NCI-H345 treated with DMSO at 0.1 percent for 48 hours (cell line): ENCODE measurements around the gene SMIM12.

Experiments used
- DNase-seq: peaks from one replicate; lab custom pipeline; 2025; ENCODE audit not compliant: unreplicated experiment; lab: John Stamatoyannopoulos, UW

Gene SMIM12

GRCh38 chr1:34859446-34860200 lies at the start of gene SMIM12:
SMIM12 (minus strand) TSS chr1:34859749; CDS start chr1:34855977, 3,772 bp downstream.
- DNase-seq = peak; percentile 82

GRCh38 chr1:34908369-34908768 lies 48.8 kb upstream of the SMIM12 start:
- DNase-seq = no peak

GRCh38 chr1:34907487-34908090 lies 48.0 kb upstream of the SMIM12 start:
- DNase-seq = no peak

GRCh38 chr1:34906756-34907155 lies 47.2 kb upstream of the SMIM12 start:
- no peak for DNase-seq

- DNase-seq = no peak
These were observed 46.7 kb upstream of the SMIM12 start for GRCh38 chr1:34906222-34906621.

GRCh38 chr1:34905098-34905459 lies 45.5 kb upstream of the SMIM12 start:
- no peak for DNase-seq

GRCh38 chr1:34904236-34905097 lies 44.9 kb upstream of the SMIM12 start:
- DNase-seq = no peak

GRCh38 chr1:34901919-34902318 lies 42.4 kb upstream of the SMIM12 start:
- no peak for DNase-seq

GRCh38 chr1:34900775-34901502 lies 41.4 kb upstream of the SMIM12 start:
- no peak for DNase-seq

GRCh38 chr1:34899906-34900305 lies 40.4 kb upstream of the SMIM12 start:
- no peak for DNase-seq

- no peak for DNase-seq
These were observed 39.9 kb upstream of the SMIM12 start for GRCh38 chr1:34899471-34899870.

- no peak for DNase-seq
These were observed 38.8 kb upstream of the SMIM12 start for GRCh38 chr1:34898330-34898761.

- DNase-seq = no peak
These were observed 37.1 kb upstream of the SMIM12 start for GRCh38 chr1:34896612-34897011.

GRCh38 chr1:34889705-34890104 lies 30.2 kb upstream of the SMIM12 start:
- no peak for DNase-seq

- no peak for DNase-seq
These were observed 28.0 kb upstream of the SMIM12 start for GRCh38 chr1:34887593-34887992.

GRCh38 chr1:34885405-34886247 lies 26.1 kb upstream of the SMIM12 start:
- no peak for DNase-seq

GRCh38 chr1:34884961-34885360 lies 25.4 kb upstream of the SMIM12 start:
- DNase-seq = no peak

- no peak for DNase-seq
These were observed 25.0 kb upstream of the SMIM12 start for GRCh38 chr1:34884536-34884935.

GRCh38 chr1:34879230-34879629 lies 19.7 kb upstream of the SMIM12 start:
- DNase-seq = no peak

GRCh38 chr1:34876406-34876805 lies 16.9 kb upstream of the SMIM12 start:
- DNase-seq = no peak
